SJSA1 (cell line): Measurements from ENCODE around the gene PSPN. TPM values are rescaled to one million over a fixed set of nuclear protein-coding genes. Genes with fewer than 3 reads are reported as not detected.
A peak's percentile ranks its signal among the peaks of the same experiment; 100 is the strongest.
"Not testable (repeated sequence)": the region's sequence is repeated elsewhere in the genome, so short reads cannot be mapped to it uniquely, and the experiment has no call there.

ENCODE experiments used
- DNase-seq, 2 experiments: peaks; one replicate each; pipeline ENCODE4 v3.0.0-alpha.2; 2015 to 2020; ENCODE audit warnings: low spot score in 2 of 2, low read depth in 1 of 2
- H3K27ac ChIP-seq: fragments of 250-450 bp; sonication (Bioruptor Pico); 2 replicates; pipeline ENCODE4 v1.5.1; 2020; ENCODE audit warnings: mild to moderate bottlenecking, moderate library complexity
- H3K27me3 ChIP-seq: fragments of 250-450 bp; sonication (Bioruptor Pico); replicated peaks from 2 replicates; pipeline ENCODE4 v1.5.1; 2020; ENCODE audit warnings: mild to moderate bottlenecking, moderate library complexity
- H3K36me3 ChIP-seq: fragments of 250-450 bp; sonication (Bioruptor Pico); 2 replicates; pipeline ENCODE4 v1.5.1; 2020; ENCODE audit warnings: mild to moderate bottlenecking
- H3K4me1 ChIP-seq: fragments of 250-450 bp; sonication (Bioruptor Pico); replicated peaks from 2 replicates; pipeline ENCODE4 v1.6.1; 2021; ENCODE audit warnings: mild to moderate bottlenecking
- H3K4me3 ChIP-seq: fragments of 250-450 bp; sonication (Bioruptor Pico); 2 replicates; pipeline ENCODE4 v1.5.1; 2020; ENCODE audit warnings: mild to moderate bottlenecking
- H3K9me3 ChIP-seq: fragments of 250-450 bp; sonication (Bioruptor Pico); replicated peaks from 2 replicates; pipeline ENCODE4 v1.5.1; 2020; ENCODE audit warnings: mild to moderate bottlenecking
- total RNA-seq: library from RNA; depleted of rRNA; stranded (reverse); fragments of >200 nt; shearing (Covaris generic); gene quantifications from 2 replicates; pipeline ENCODE4 v1.2.3, GENCODE V29; 2014

PSPN gene
- total RNA-seq, 1 experiment from 2014 or later = 1.2 TPM

- Histone ChIP-seq H3K27ac (no peak overlapping the region), H3K27me3 (no peaks in the 10 kb centered on the region), H3K4me3 (no peak overlapping the region), H3K4me1 (no peaks in the 10 kb centered on the region), H3K36me3 (peaks cover 61% of the 10 kb centered on the region), H3K9me3 (no peaks in the 10 kb centered on the region)
- DNase-seq = no peak
These were observed 38.2 kb upstream of the PSPN start for GRCh38 chr19:6413721-6414643.

- no peaks in the 10 kb centered on the region for H3K9me3 ChIP-seq
- no peak for DNase-seq
- H3K27ac ChIP-seq = no peak overlapping the region
- H3K27me3 ChIP-seq = no peaks in the 10 kb centered on the region
- no peak overlapping the region for H3K4me3 ChIP-seq
- no peaks in the 10 kb centered on the region for H3K4me1 ChIP-seq
- H3K36me3 ChIP-seq = peaks cover 55% of the 10 kb centered on the region
These were observed 37.6 kb upstream of the PSPN start for GRCh38 chr19:6413291-6413690.

GRCh38 chr19:6412447-6413091 lies 36.8 kb upstream of the PSPN start:
- H3K27me3 ChIP-seq = no peaks in the 10 kb centered on the region
- H3K4me1 ChIP-seq = no peaks in the 10 kb centered on the region
- H3K27ac ChIP-seq = no peak overlapping the region
- no peak for DNase-seq
- H3K4me3 ChIP-seq = no peak overlapping the region
- H3K36me3 ChIP-seq = peaks cover 47% of the 10 kb centered on the region
- H3K9me3 ChIP-seq = no peaks in the 10 kb centered on the region

GRCh38 chr19:6412061-6412446 lies 36.3 kb upstream of the PSPN start:
- no peaks in the 10 kb centered on the region for H3K9me3 ChIP-seq
- H3K4me1 ChIP-seq = no peaks in the 10 kb centered on the region
- DNase-seq = no peak
- H3K4me3 ChIP-seq = no peak overlapping the region
- no peak overlapping the region for H3K27ac ChIP-seq
- peaks cover 42% of the 10 kb centered on the region for H3K36me3 ChIP-seq
- H3K27me3 ChIP-seq = no peaks in the 10 kb centered on the region

- DNase-seq = no peak
- Histone ChIP-seq H3K4me1 (no peaks in the 10 kb centered on the region), H3K9me3 (no peaks in the 10 kb centered on the region), H3K27ac (no peak overlapping the region), H3K36me3 (peaks cover 16% of the 10 kb centered on the region), H3K4me3 (no peak overlapping the region), H3K27me3 (no peaks in the 10 kb centered on the region)
These were observed 33.6 kb upstream of the PSPN start for GRCh38 chr19:6409346-6409745.

- H3K9me3 ChIP-seq = no peaks in the 10 kb centered on the region
- H3K27ac ChIP-seq = no peak overlapping the region
- H3K27me3 ChIP-seq = no peaks in the 10 kb centered on the region
These were observed 30.7 kb upstream of the PSPN start for GRCh38 chr19:6406401-6406800.

GRCh38 chr19:6402837-6403608 lies 27.3 kb upstream of the PSPN start:
- Histone ChIP-seq H3K27ac (no peak overlapping the region), H3K27me3 (no peaks in the 10 kb centered on the region), H3K9me3 (no peaks in the 10 kb centered on the region), H3K4me3 (no peak overlapping the region), H3K36me3 (no peaks in the 10 kb centered on the region), H3K4me1 (no peaks in the 10 kb centered on the region)
- DNase-seq = no peak

More at GRCh38 chr19:6406401-6406800, 30.7 kb upstream of the PSPN start:
- no peaks in the 10 kb centered on the region for H3K4me1 ChIP-seq
- no peak for DNase-seq
- H3K36me3 ChIP-seq = no peaks in the 10 kb centered on the region
- no peak overlapping the region for H3K4me3 ChIP-seq

GRCh38 chr19:6402058-6402457 lies 26.3 kb upstream of the PSPN start:
- Histone ChIP-seq H3K4me3 (no peak overlapping the region), H3K9me3 (no peaks in the 10 kb centered on the region), H3K4me1 (no peaks in the 10 kb centered on the region), H3K27me3 (no peaks in the 10 kb centered on the region), H3K36me3 (no peaks in the 10 kb centered on the region), H3K27ac (no peak overlapping the region)
- no peak for DNase-seq

- H3K36me3 ChIP-seq, H3K9me3 ChIP-seq, H3K27me3 ChIP-seq, H3K27ac ChIP-seq, H3K4me3 ChIP-seq, DNase-seq, H3K4me1 ChIP-seq: not testable (repeated sequence)
These were observed 24.6 kb upstream of the PSPN start for GRCh38 chr19:6400062-6400944.

GRCh38 chr19:6396305-6396704 lies 20.6 kb upstream of the PSPN start:
- Histone ChIP-seq H3K36me3 (peaks cover 14% of the 10 kb centered on the region; the same call in 1 of the 2 replicates), H3K27ac (no peak overlapping the region), H3K27me3 (no peaks in the 10 kb centered on the region), H3K9me3 (no peaks in the 10 kb centered on the region), H3K4me3 (no peak overlapping the region), H3K4me1 (peaks cover 14% of the 10 kb centered on the region)
- DNase-seq = no peak

- H3K4me3 ChIP-seq = no peak overlapping the region
- H3K4me1 ChIP-seq = peaks cover 14% of the 10 kb centered on the region
- DNase-seq = no peak
- no peak overlapping the region for H3K27ac ChIP-seq
- H3K27me3 ChIP-seq = no peaks in the 10 kb centered on the region
- no peaks in the 10 kb centered on the region for H3K9me3 ChIP-seq
- peaks cover 26% of the 10 kb centered on the region for H3K36me3 ChIP-seq
These were observed 19.1 kb upstream of the PSPN start for GRCh38 chr19:6394831-6395230.

- Histone ChIP-seq H3K4me1 (peaks cover 14% of the 10 kb centered on the region), H3K27ac (peak overlapping the region; percentile 91), H3K9me3 (no peaks in the 10 kb centered on the region), H3K36me3 (peaks cover 33% of the 10 kb centered on the region), H3K27me3 (no peaks in the 10 kb centered on the region), H3K4me3 (peak overlapping the region; percentile 71)
- no peak for DNase-seq
These were observed 18.3 kb upstream of the PSPN start for GRCh38 chr19:6393983-6394412.
